GM19193 (cell line): ENCODE data around the gene RNF225.

Source experiments
- POLR2A ChIP-seq: IDR thresholded peaks from 4 replicates; pipeline ENCODE4 v1.6.1; 2011; ENCODE audit not compliant: insufficient read depth, insufficient read length; ENCODE audit errors: extremely low read depth

Gene RNF225

GRCh38 chr19:58397533-58398037 is 2.1 kb downstream of the RNF225 start:
- TF ChIP-seq POLR2A, result no peak

GRCh38 chr19:58398087-58398486 is 2.6 kb downstream of the RNF225 start:
- TF ChIP-seq POLR2A, result no peak

GRCh38 chr19:58398545-58398944 is 3.1 kb downstream of the RNF225 start:
- TF ChIP-seq POLR2A, result no peak

GRCh38 chr19:58399903-58400302 is 4.4 kb downstream of the RNF225 start:
- TF ChIP-seq POLR2A, result no peak

GRCh38 chr19:58400316-58400915 is 5.0 kb downstream of the RNF225 start:
- TF ChIP-seq POLR2A, result no peak

- peak; percentile 84 for TF ChIP-seq POLR2A
Measured at GRCh38 chr19:58400916-58401839, 5.7 kb downstream of the RNF225 start.

- TF ChIP-seq POLR2A, result no peak
Measured at GRCh38 chr19:58401840-58402421, 6.5 kb downstream of the RNF225 start.

- TF ChIP-seq POLR2A, result no peak
Measured at GRCh38 chr19:58406818-58407657, 11.6 kb downstream of the RNF225 start.

GRCh38 chr19:58407658-58408151 is 12.2 kb downstream of the RNF225 start:
- no peak for TF ChIP-seq POLR2A

GRCh38 chr19:58408152-58409009 is 12.9 kb downstream of the RNF225 start, which contains the start of gene ZNF584:
TSS of gene ZNF584 (plus strand) at chr19:58408649. CDS start at chr19:58409148, 499 bp downstream.
- TF ChIP-seq POLR2A, result peak; percentile 87

- TF ChIP-seq POLR2A, result no peak
Measured at GRCh38 chr19:58409010-58409790, 13.7 kb downstream of the RNF225 start.

- TF ChIP-seq POLR2A, result no peak
Measured at GRCh38 chr19:58416604-58417003, 21.1 kb downstream of the RNF225 start.

GRCh38 chr19:58417071-58417470 is 21.6 kb downstream of the RNF225 start:
- no peak for TF ChIP-seq POLR2A

GRCh38 chr19:58428617-58429016 is 33.2 kb downstream of the RNF225 start:
- no peak for TF ChIP-seq POLR2A
